Natural killer cell (primary cell): ENCODE measurements around the gene NDUFAF3. TPM values are rescaled to one million over a fixed set of nuclear protein-coding genes. Genes with fewer than 3 reads are reported as not detected.

ENCODE experiments used
- ATAC-seq, 3 donors: fragments of 150-1000 bp in 2 of 3; fragments of 200-7000 bp in 1 of 3; cut with Tn5 transposase; 1 replicate in 1 of 3; 2 replicates in 2 of 3; pipeline ENCODE4 v1.10.0; 2021; ENCODE audit warnings: mild to moderate bottlenecking in 2 of 3, moderate library complexity in 2 of 3
- DNase-seq, 2 donors: peaks; one replicate each; pipeline versions ENCODE4 v3.0.0 to v3.0.0-alpha.2; 2013 to 2021; ENCODE audit warnings: mixed read lengths in 1 of 2
- H3K27ac ChIP-seq: one replicate; pipeline ENCODE4 v1.5.1; 2013; ENCODE audit warnings: mild to moderate bottlenecking, low read length
- H3K27me3 ChIP-seq: one replicate; pipeline ENCODE4 v1.6.1; 2013; ENCODE audit warnings: low read length; ENCODE audit not compliant: control insufficient read depth, insufficient read depth
- H3K36me3 ChIP-seq: one replicate; pipeline ENCODE4 v1.6.1; 2013; ENCODE audit warnings: low read length; ENCODE audit not compliant: control insufficient read depth, insufficient read depth
- H3K4me1 ChIP-seq: one replicate; pipeline ENCODE4 v1.6.1; 2013; ENCODE audit warnings: low read length; ENCODE audit not compliant: control insufficient read depth, insufficient read depth
- H3K4me3 ChIP-seq: one replicate; pipeline ENCODE4 v1.5.1; 2013; ENCODE audit warnings: low read length
- H3K9me3 ChIP-seq: one replicate; pipeline ENCODE4 v1.6.1; 2013; ENCODE audit warnings: low read length; ENCODE audit not compliant: control insufficient read depth, insufficient read depth
- H3K27ac Mint-ChIP-seq, 2 donors: one replicate each; pipeline ENCODE4 v1.8.0; 2022; ENCODE audit warnings: mild to moderate bottlenecking in 2 of 2, mixed read lengths in 2 of 2, moderate library complexity in 1 of 2
- H3K27me3 Mint-ChIP-seq, 2 donors: one replicate each; pipeline ENCODE4 v1.8.0; 2022; ENCODE audit warnings: low read depth in 2 of 2, mixed read lengths in 2 of 2
- H3K36me3 Mint-ChIP-seq: one replicate; pipeline ENCODE4 v1.8.0; 2022; ENCODE audit warnings: mixed read lengths
- H3K4me1 Mint-ChIP-seq, 2 donors: one replicate each; pipeline ENCODE4 v1.8.0; 2022; ENCODE audit warnings: mixed read lengths in 2 of 2
- H3K4me3 Mint-ChIP-seq: one replicate; pipeline ENCODE4 v1.8.0; 2022; ENCODE audit warnings: mild to moderate bottlenecking, moderate library complexity, mixed read lengths
- H3K9me3 Mint-ChIP-seq, 2 donors: one replicate each; pipeline ENCODE4 v1.8.0; 2022; ENCODE audit warnings: mixed read lengths in 2 of 2
- CTCF ChIP-seq: fragments of 200-600 bp; IDR thresholded peaks from one replicate; pipeline ENCODE4 v1.8.0; 2022; ENCODE audit warnings: antibody characterized with exemption
- WGBS: methylation state at CpG from one replicate; pipeline ENCODE4 v1.1.7; 2013; ENCODE audit warnings: missing lambda C conversion rate; ENCODE audit not compliant: insufficient coverage; 5-methylcytosine and 5-hydroxymethylcytosine counted together
- intact Hi-C: fragments of 100-400 bp; cut with micrococcal nuclease; formaldehyde crosslinking; loops from one replicate; pipeline ENCODE4 v1.14.2; 2022
- total RNA-seq, 4 donors: library from RNA; stranded (reverse); fragments of 120-200 nt in 1 of 4; gene quantifications; one replicate each; pipeline versions ENCODE4 v1.2.3 to v1.2.4, GENCODE V29; 2013 to 2022

NDUFAF3 gene
- total RNA-seq, result 10 to 100 TPM; 51.0 to 72.9 (median 66.1) TPM
- 58.6 TPM for total RNA-seq (2013)

- peak within 1 kb of the TSS; percentile 82 for H3K4me3 ChIP-seq
- Mint-ChIP-seq H3K36me3 (no peaks in the 10 kb centered on the region), H3K4me3 (peak within 1 kb of the TSS; percentile 98), H3K27ac (peak within 1 kb of the TSS; percentile 95 to 99), H3K9me3 (no peaks in the 10 kb centered on the region), H3K27me3 (no peaks in the 10 kb centered on the region), H3K4me1 (peaks cover 16 to 35% of the 10 kb centered on the region in 2 donors)
- H3K4me1 ChIP-seq, result peaks cover 43% of the 10 kb centered on the region
- peaks cover 26% of the 10 kb centered on the region for H3K36me3 ChIP-seq
- DNase-seq, result peak; percentile 95
- WGBS, result under 1% methylated on average over 83 of the region's 83 CpGs
- H3K27ac ChIP-seq, result peak within 1 kb of the TSS; percentile 94
- peak; percentile 74 to 92 (median 79) for ATAC-seq
- H3K9me3 ChIP-seq, result no peaks in the 10 kb centered on the region
- intact Hi-C loops, result loop anchor here (1.0 to 5.0 kb wide), 4 partner anchors 7 to 72 kb away; partner anchors contain the start of genes IMPDH2, QRICH1 and WDR6
- no peaks in the 10 kb centered on the region for H3K27me3 ChIP-seq
- peak; percentile 99 for TF ChIP-seq CTCF
Observed at GRCh38 chr3:49021813-49022687, at the start of gene NDUFAF3. Gene NDUFAF3, plus strand, starts transcription at chr3:49022121. Its CDS starts 24 bp downstream, at chr3:49022145.

GRCh38 chr3:48974076-48974864, 47.7 kb upstream of the NDUFAF3 start:
- H3K36me3 Mint-ChIP-seq, result peaks cover 19% of the 10 kb centered on the region
- H3K9me3 Mint-ChIP-seq, result no peaks in the 10 kb centered on the region
- no peaks in the 10 kb centered on the region for H3K27me3 ChIP-seq
- DNase-seq (no peak), ATAC-seq (no peak)
- H3K4me3 ChIP-seq, result no peak overlapping the region
- TF ChIP-seq CTCF, result no peak
- intact Hi-C loops, result no loop called here
- H3K4me1 Mint-ChIP-seq, result no peaks in the 10 kb centered on the region
- H3K36me3 ChIP-seq, result peaks cover 85% of the 10 kb centered on the region
- H3K4me3 Mint-ChIP-seq, result no peak overlapping the region
- no peaks in the 10 kb centered on the region for H3K9me3 ChIP-seq
- no peaks in the 10 kb centered on the region for H3K27me3 Mint-ChIP-seq
- H3K27ac Mint-ChIP-seq, result no peak overlapping the region
- no peak overlapping the region for H3K27ac ChIP-seq
- WGBS, result 80% methylated on average over 10 of the region's 10 CpGs
- H3K4me1 ChIP-seq, result no peaks in the 10 kb centered on the region

- no peak for ATAC-seq
- H3K4me3 ChIP-seq, result no peak overlapping the region
- peaks cover 78% of the 10 kb centered on the region for H3K36me3 ChIP-seq
- intact Hi-C loops, result no loop called here
- Mint-ChIP-seq H3K9me3 (no peaks in the 10 kb centered on the region), H3K4me1 (no peaks in the 10 kb centered on the region), H3K27me3 (no peaks in the 10 kb centered on the region), H3K27ac (no peak overlapping the region), H3K36me3 (peaks cover 8% of the 10 kb centered on the region), H3K4me3 (no peak overlapping the region)
- H3K27me3 ChIP-seq, result no peaks in the 10 kb centered on the region
- H3K27ac ChIP-seq, result no peak overlapping the region
- whole genome bisulfite sequencing, result 100% methylated on average over 3 of the region's 3 CpGs
- no peak for DNase-seq
- no peak for TF ChIP-seq CTCF
- H3K9me3 ChIP-seq, result no peaks in the 10 kb centered on the region
- H3K4me1 ChIP-seq, result no peaks in the 10 kb centered on the region
Observed at GRCh38 chr3:48979451-48979850, 42.5 kb upstream of the NDUFAF3 start.
